Activated CD4-positive, alpha-beta T cell treated with anti-CD3 and anti-CD28 coated beads for 1 hour (primary cell): ENCODE data around the gene SLC48A1.

Source experiments
- DNase-seq: peaks from one replicate; pipeline ENCODE4 v3.0.0-alpha.2; 2020

SLC48A1 gene

DNA sequence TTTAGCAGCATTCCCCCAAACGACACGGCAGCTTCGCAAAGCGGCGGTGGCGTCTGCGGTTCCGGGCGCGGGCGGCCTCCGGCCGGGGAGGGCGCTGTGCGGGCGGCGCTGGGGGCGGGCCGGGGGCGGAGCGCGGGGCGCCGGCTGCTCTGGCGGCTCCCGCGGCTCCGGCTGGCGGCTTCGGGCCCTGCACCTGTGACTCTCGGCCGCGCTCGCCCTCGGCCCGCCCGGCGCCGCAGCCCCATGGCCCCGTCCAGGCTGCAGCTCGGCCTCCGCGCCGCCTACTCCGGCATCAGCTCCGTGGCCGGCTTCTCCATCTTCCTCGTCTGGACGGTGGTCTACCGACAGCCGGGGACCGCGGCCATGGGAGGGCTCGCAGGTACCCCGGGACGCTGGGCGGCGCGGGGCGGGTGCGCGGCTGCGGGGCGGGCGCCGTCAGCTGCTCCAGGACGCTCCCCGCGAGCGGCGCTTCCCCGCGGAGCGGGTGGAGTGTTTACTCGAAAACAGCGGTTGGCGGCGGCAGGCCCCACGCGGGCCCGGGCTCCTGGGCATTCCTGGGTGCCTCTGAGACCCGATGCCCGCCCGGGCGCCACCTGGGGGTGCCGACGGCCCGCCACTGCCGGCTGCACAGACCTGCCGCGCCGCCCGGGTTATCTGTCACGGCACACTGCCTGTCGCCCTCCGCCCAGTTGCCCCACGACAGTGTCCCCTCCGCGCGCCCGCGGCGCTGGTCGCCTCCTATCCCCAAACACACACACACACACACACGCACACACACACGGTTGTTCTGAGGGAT is at the start of gene SLC48A1:
Gene SLC48A1 (plus strand): TSS at position 177 of the 796 bp plus-strand sequence. CDS start 67 bp downstream, at position 244.
- DNase-seq, result peak; percentile 62

DNA sequence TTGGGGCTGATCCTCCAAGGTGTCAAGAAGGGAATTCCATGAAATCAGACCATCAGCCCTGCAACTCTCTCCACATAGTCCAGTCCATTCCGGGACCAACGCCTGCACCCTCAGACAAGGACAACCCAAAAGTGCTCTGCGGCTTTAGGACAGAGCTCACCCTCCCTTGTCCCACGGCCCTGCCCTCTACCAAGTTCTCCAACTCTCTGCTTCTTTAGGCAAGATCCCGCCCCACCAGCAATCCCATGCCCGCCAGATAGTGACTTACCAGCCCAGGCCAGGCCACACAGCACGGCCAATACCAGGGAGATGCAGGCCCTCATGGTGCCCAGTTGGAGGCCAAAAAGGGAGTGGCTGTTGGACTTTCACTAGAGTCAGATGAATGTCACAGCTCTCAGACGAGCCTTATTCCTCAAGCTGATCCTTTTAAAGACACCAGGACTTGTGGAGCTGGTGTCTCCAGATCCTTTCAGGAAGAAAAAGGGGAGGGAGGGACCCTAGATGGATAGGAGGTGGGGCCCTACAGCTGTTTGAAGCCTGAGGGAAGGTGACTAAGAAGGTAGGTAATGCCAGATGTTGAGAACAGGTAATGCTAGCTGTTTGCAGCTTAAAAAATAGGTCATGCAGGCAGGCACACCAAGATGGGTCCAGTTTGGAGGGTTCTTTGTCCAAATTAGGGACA is 47.8 kb upstream of the SLC48A1 start, which contains the start of gene ENDOU:
Gene ENDOU (minus strand): TSS at position 400 of the 682 bp plus-strand sequence. CDS start 77 bp downstream, at position 323.
- no peak for DNase-seq

DNA sequence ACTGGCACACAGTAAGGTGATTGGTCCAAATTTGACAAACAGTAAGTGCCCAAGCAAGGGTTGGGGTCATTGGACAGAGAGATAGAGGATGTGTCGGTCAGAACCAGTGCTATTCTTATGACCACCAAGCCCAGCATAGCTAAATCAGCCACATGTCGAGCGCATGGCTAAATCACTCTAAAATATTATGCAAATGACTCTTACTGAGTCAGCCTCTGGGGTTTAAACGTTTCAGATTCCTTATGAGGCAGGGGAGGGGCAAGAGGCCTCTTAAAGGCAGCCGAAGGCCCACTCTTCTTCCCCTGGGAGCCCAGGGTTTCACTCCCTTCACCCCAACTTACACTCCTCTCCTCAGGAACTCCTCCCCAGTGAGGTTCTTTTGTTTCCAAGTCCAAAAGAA is 47.1 kb upstream of the SLC48A1 start:
- no peak for DNase-seq

DNA sequence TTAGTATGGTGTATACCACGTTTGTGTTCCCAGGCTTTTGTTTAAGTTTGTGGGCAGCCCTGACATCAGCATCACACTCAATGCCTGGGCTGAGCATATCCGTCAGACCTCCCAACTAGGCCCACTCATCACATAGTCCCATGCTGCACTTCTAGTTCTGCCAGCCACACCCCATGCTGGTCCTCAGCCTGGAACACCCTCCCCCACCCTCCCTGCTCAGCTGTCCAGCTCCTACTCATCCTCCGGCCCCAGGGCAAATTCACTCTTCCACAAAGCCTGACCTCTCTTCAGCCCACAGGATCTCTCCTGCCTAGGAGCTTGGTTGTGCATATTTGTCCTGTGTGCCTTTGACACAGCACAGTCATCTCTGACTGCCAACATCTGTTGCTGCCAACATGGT is 43.8 kb upstream of the SLC48A1 start:
- no peak for DNase-seq

DNA sequence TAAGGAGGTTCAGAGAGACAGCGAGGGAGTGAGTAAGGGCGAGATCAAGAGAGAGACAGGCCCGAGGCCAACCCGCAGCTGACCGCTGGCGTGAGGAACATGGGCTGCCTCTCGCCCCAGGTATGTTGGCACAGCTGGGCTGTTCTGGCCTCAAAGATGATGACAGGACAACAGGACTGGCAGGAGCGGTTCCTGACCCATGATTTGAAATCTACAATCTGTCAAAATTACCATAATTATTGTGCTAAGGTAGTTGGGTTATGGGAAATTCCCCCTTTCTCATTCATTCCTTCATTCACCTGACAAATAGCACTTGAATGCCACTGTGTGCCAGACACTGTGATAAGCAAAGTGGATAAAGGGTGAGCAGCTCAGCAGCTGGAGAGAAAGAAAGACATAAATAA is 42.7 kb upstream of the SLC48A1 start:
- no peak for DNase-seq

DNA sequence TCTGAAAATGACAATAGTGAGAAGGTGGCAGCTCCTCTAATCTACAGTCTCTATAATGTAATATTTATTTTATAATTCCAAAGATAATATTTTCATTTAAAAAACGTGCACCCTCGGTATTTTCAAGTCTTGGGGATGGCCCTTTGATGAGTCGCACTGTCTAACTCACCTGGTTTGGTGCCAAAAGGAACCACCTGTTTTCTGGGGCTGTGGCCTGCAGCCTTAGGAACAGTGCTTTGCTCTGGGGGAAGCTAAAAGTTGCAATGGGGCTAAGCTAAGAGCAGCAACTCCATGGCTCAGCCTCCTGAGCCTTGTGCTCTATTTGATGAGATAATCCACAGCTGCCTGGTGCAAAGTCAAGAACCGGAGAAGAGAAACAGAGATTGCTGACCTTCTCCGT is 41.3 kb upstream of the SLC48A1 start:
- DNase-seq, result no peak

DNA sequence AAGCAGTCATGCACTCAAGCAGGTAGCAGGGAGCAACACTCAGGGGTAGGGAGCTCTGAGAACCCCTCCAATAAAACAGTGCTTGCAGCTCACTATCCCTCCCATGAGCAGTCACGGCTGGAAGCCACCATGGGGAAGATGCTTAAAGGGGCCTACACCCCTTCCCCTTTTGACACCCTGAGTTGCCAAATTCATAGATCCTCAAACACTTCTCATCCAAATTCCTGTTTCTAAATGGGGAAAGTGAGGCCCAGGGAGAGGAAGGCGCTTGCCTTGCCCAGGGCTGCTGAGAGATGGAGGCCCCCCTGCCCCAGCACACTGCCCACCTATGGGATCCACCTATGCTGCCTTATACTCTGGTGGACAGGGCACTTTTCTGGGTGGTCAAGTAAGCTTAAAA is 40.5 kb upstream of the SLC48A1 start:
- no peak for DNase-seq

DNA sequence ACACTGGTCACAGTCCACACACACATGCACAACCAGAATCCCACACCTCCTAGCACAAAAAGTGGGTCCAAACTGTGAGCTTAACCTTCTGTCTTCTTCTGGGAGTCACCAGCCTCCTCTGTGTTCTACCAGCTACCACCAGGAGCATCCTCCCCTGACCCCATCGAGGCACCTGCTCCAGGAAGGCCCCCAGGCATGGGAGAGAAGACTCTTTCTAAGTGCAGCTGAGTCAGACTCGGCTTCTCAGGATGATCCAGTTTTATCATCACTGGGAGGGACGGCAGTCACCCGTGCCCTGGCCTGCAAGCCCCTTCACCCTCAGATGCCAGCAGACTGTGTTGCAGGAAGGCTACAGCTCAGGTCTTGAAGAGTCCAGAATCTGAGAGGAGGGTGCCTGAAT is 39.9 kb upstream of the SLC48A1 start:
- no peak for DNase-seq

DNA sequence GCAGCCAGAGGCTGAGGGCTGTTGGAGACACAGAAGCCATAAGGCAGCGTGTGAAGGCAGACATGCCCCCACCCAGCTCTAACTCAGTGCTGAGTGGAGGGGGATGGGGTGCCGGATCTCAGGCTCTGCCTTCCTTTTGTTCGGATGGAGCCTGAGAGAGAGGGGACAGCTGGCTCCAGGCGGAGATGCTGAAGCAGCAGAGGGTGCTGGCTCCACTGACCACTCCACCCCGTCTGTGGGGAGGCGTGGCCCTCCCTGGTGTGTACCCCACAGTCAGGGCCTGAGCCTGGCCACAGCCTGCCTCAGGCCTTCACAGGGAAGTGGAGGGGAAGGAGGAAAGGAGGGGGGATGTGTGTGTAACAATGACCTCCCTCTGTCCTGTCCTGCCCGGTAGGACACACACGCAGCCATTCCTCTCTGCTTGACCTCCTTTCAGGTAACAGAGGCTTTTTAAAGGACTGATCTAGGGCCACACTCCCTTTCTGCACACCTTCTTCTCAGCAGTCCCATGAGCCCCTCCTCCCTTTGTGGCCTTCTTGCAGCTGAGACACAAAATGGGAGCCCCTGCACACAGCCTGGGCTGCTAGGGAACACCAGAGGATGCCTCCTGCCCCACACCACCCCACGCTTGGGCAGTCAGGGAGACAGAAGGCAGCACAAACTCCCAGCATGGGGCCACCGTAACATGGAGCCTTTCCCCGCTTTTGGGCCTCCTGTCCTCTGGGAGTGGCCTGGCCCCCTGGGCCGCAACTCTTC is 38.1 kb upstream of the SLC48A1 start:
- no peak for DNase-seq

DNA sequence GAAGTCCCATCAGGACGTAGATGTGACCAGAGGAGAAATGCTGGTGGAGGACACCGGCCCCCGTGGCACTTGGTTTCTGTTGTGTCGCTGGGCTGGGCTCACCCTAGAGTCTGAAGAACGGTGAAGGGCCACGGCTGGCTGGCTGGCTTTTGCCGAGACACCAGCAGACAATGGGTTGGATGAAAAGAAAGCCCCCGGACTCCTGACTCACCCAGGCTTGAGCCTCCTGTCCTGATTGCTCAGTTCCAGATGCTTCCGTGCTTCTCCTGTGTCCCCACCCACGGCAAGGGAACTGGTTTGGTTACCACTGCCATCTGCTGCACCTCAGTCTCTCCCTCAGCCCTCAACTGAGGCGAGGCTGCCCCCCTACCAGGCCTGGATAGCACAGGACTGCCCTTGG is 37.4 kb upstream of the SLC48A1 start:
- no peak for DNase-seq

DNA sequence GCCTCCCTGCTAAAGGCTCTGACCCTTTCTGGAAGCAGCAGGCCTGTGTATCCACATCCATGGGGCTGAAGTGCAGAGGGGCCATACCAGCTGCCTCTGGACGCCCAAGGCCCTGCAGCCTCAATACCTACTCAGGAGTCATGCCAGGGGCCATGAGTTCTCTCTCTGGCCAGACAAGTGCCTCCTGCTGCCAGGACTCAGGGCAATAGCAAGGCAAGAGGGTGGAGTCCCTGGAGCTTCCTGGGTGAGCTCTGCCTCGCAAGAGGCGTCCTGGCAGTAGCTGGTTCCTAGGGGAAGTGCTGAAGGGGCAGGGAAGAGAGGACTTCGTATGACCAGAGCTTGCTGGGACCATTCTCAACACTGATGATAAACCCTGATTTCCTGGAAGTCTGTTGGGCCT is 36.8 kb upstream of the SLC48A1 start:
- DNase-seq, result no peak

DNA sequence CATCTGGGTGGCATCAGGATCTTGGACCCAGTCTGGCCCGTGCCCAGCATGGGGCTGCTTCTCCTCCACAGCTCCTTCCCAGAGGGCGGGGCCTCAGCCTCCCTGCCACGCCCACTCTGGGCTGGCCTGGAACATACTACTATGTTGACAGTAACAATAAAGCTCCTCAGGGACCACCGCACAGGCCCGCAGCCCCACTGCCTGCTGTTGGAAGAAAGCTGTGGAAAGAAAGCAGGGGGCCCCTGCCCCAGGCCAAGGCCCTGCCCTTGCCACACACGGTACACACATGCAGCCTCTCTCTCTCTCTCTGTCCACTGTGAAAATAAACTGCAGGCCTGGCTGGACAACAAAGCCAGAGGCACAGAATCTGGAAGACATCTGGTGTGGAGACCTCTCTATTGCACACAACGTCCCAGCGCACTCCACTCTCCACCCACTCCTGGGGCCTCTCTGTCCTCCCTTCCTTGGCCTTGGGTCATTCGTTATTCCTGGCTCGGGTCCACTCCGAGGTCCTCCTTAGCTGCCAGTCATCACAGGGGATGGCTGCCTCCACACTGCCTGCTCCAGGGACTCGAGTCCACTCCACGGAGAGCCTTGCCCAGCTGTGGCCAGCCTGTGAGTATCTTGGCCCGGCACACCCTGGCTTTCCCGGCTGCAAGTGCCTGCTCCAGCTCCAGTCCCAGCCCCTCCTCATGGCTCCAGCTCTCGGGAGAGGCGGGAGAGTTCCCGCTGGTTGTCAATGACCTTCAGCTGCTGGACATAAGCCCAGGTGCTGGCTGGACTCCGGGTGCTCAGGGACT is 36.0 kb upstream of the SLC48A1 start:
- DNase-seq, result no peak

DNA sequence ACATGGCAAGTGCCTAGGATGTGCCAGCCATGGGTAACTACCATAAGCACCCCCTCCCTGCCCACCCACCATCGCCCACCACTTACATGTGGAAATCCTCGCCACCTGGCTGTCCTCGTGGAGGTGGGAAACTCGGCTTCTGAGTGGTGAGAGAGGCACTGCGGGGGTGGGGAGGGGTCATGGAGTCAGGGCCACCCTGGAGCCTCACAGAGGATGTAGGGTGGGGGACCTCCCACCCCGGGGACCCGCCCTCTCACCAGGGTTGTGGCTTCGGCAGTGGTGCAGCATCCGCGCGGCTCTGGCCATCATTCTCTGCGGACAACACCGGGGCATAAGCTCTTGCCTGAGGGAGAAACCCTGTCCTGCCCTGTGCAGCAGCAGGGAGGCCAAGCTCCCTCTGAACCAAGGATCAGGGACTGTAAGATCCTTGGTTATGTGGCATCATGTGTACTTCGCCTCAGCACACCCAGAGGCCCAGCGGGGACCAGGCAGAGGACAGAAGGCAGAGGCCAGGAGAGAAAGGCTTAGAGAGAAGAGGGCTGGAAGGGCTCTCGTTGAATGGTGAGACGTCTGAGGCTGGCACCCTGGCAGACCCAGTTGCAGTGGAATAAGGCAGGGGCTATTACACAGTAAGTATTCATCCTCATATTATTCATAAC is 35.0 kb upstream of the SLC48A1 start:
- DNase-seq, result no peak

DNA sequence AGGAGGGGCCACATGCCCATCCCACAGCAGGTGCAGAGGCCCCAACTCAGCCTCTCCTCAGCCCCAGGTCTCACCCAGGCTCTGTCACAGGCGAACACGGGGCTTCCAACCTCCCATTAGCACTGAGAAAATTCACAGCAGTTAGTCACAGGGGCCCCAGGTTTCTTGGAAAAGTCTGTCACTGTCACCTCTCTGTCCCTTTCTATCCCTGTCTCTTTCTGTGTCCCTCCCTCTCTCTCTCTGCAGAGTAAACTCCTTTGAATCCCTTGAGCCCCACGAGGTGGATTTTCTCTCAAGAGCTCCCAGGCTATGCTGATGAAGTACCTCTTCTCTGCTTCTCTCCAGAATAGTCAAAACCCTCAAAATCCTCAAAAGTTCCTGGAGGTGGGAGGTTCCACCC is 33.7 kb upstream of the SLC48A1 start:
- DNase-seq, result no peak

DNA sequence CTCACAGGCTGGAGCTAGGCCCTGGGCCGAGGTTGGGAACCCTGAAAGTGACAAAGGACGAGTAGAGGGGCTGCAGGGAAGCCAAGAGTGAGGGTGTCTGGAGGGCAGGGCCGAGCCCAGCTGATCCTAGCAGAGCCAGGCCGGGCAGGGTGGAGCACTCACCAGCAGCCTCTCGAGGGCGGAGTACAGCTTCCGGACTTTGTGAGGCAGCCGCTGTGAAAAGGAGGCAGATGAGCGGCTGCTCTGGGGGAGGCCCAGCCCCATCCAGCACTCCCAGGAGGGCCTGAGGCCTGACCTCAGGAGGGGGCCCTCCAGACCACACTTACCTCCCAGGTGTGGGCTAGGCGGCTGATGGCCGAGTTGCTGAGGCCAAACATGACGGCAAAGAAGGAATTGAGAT is 33.1 kb upstream of the SLC48A1 start:
- DNase-seq, result no peak

DNA sequence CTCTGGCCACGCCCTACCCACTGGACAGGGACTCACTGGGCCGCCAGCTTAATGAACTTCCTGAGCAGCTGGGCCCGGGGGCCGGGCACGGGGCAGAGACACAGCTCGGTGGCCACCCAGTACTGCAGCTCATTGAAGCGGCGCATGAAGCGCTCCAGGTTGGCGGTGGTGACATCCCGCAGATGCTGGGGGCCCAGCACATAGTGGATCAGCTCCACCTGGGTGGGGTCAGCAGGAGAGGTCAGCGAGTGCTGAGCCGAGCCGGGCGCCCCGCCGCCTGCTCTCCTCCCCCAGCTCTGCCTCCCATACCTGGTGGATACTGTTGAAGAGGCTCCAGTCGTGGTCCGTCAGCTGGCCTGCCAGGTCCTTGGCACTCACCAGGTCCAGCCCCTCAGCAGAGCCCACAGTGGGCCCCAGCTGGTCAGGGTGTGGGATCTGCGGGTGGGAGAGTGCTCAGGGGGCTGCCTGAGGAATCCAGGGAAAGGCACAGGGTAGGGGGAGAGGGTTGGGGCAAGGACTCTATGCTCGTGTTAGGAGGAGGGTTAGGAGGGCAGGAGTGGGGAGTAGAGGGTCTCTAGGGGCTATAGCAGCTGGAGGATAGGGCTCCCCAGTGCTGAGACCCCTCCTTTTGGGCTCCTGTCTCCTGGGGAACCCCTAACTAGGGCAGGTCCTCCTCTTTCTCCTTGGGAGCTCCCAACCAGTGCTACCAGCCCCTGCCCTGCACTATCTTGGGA is 32.3 kb upstream of the SLC48A1 start:
- DNase-seq, result no peak

DNA sequence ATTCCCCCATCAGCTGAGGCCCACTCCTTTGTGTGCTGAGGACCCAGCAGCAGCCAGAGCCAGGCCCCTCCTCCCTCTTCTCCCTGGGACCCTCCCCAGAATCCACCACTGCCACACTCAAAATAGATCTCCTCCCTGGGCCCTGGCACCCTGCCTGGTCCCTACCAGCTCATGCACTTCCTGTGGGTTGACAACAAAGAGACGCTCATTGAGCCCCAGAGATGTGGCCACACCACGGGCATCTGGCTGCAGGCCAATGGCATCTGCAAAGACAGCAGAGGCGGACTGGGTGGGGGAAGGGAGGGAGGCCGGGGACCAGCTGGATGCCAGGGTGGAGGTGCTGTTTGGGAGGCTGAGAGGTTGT is 31.7 kb upstream of the SLC48A1 start:
- DNase-seq, result peak; percentile 39

DNA sequence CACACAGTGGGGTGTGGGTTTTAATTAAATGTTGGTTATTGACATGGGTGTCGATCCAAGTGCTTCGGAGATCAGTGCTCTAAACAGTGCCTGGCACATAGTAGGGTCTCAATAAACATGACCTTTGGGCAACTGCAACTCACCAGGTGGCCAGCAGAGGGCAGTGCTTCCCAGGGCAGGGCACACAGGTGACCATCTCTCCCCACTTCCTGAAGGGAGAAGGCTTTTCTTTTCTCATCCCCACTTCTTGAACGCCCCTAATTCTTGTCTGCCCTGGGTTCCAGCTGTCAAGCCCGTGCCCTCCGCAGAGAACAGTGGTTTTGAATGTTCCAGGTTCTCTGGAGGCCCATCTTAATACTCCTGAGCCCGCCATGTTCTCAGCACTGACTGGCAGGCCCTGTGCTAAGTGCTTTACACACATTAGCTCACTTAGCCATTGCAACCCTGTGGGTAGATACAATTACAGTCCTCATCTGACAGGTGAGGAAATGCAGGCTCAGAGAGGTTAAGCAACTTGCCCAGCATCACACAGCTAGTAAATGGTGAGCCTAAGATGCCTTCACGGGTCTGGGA is 30.7 kb upstream of the SLC48A1 start:
- peak; percentile 58 for DNase-seq

DNA sequence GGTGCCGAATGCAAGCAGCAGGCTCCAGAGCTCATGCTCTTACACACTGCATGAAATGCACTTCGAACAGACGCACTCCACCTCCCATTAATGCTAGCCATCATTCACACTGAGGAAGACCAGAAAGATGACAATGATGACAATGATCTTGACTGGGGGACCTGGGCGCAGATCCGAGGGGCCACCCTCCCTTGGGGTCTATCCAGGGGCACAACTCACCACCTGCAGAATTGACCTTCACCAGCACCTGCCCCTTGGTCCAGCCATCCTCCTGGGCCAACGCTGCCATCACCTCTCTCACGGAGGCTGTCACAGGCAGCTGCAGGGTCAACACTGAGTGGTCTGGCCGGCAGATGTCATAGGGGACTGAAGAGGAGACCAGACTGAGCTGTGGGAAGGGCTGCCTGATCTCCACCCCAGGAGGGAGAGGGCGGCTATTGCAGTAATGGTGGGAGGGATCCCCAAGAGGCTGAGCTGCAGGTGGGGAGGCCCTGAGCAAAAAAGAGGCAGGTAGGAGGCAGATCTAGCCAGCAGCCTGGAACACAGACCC is 29.7 kb upstream of the SLC48A1 start:
- DNase-seq, result no peak

DNA sequence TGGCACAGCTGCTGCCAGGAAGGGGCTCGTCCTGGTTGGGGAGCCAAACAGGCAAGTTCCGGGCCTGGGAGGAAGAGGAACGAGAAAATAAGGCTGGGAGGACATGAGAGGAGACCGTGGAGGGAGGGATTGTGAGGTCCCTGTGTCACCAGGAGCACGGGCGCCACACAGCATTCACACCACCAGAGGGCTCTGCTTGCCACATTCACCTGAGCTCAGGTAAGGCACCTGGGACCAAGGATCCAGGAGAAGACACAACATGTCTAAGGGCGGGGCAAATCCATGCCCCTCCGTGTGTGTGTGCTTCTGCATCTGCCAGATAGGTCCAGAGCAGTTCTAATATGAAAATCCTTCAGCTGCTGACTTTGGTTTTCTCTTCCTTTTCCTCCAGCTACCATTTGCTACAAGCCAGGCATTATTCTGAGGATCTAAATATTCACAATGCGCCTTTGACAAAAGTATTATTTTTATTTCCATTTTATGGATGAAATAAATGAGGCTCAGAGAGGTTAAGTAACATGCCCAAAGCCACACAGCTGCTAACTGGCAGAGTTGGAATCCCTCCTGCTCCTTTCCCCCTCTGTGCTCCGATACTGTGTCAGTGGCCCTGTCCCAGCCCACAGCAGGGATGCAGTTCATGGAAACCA is 28.9 kb upstream of the SLC48A1 start:
- peak; percentile 47 for DNase-seq
